HG02798 (cell line): Measurements from ENCODE around the gene ALG12.

Experiments used
- ATAC-seq: cut with Tn5 transposase; IDR thresholded peaks from one replicate; pipeline ENCODE4 v1.9.1; 2021; ENCODE audit warnings: mild to moderate bottlenecking; ENCODE audit not compliant: unreplicated experiment, poor library complexity

Gene ALG12

DNA sequence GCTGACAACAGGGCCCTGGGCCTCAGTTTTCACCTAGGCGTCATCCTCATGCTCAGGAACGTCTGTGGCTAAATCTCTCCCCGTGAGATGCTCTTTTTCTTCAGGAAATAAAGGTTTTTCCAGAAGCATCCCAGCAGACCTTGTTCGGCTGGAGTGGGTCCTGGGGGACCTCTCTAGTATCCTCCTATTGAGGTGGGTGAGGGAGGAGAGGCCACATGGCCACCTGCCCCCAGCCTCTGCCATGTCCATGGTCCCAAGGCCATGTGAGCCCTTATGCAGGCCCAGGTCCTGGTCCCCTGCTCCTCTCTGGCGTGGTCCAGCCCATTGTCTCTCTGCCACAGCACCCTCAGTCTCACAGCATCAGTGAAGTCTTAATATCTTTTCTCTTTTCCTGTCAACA, 22.0 kb downstream of the ALG12 start:
- no peak for ATAC-seq

DNA sequence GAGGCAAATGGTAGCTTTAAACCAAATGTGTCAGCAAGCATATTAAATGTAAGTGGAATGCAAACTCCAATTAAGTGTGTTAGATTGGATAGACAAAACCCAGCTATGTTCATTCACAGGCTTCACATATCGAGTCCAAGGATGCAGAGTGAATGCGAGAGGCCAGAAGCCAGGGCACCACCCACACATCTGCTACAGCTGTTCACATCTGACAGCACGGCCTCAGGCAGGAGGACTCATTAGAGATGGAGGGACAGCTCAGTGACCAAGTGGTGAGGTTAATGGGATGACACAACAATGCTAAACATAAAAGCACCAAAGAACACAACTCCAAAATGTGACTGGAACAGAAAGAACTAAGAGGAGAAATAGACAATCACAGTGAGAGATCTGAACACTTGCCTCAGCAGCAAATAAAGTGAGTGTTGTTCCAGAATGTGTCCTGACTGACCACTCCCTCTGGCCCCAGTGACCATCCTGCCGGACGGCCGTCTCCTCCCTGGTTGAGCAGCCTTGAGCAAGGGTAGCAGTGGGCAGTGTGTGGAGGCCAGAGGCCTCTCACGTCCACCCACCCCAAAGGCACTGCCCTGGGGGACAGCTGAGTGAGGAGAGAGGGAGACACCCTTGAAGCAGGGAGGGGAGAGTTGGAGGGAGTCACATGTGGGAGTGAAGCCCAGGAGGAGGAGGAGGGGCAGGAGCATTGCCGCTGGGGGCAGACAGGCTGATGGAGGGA, 23.8 kb downstream of the ALG12 start:
- ATAC-seq = no peak

DNA sequence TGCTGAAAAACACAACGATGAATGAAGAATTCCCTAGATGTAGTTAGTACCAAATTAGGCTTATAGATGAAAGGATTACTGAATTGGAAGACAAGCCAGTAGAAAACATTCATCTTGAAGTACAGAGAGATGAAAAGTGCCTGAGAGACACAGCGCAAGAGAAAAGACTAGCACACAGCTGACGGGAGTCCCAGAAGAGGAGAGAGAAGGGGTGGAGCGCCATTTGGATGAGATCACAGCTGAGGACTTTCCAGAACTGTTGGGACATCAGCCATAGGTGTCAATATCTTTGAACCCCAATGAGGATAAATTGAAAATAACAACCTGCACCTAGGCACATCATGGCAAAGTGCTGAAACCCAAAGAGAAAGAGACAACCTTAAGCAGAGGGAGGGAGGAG, 25.2 kb downstream of the ALG12 start:
- no peak for ATAC-seq

DNA sequence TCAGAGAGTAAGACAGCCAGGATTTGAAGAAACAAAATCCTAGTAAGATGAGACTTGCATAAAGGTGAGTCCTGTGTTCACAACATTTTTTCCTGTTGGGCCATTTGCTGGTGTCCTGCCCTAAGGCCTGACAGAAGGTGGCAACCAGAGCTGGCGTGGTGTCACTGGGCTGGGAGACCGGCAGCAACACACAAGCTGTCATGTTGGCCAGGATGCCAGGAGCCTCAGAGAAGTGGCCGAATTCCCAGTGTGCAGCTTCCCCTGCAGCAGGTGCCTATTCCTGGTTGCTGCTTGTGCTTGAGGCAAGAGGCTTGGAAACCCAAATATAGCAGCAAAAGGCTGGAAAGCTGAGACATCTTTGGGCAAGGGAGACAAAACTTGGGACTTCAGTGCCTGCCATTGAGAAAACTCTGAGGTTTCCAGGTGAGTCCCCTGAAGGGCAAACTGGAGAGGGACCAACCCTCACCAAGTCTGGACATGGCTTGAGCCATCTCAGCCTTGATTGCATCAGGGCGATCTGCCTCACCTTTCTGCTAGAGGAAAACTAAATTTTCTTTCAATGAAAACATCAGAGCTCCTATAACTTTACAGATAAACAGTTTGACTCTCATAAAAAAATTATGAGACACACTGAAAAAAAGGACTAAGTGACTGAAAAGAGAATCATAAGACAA, 25.9 kb downstream of the ALG12 start:
- ATAC-seq = no peak

DNA sequence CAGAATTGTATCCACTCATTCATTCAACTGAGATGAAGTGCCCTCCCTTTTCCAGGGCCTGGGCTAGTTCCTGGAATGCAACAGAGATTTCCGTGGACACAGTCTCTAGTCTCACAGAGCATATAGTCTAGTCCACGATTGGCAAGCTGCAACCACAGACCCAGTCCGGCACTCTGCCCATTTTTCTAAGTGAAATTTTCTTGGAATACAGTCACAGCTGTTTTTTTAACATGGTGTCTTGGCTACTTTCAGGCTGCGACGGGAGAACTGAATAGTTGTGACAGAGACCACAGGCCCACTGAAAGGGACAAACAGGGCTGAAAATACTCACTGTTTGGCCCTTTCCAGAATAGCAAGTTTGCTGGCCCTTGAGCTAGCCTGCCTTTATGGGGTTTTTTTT, 29.2 kb downstream of the ALG12 start:
- no peak for ATAC-seq

DNA sequence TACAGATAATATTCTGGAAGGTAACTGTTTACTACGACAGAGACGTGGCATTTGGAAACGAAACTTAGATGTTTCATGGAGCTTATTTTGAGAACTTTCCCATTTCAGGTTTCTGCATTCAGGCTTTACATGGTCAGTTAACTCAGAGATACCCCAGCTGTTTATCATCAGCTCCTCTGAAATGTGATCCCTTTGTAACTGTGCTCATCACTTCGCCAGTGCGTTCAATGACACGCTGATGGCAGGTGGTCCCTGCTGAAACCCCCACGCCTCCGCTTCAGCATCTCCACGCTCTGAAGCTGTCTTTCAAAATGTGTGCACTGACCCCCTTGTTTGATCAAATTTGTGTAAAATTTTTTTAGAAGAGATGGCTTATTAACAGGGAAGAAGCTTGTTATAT, 30.5 kb downstream of the ALG12 start:
- no peak for ATAC-seq

DNA sequence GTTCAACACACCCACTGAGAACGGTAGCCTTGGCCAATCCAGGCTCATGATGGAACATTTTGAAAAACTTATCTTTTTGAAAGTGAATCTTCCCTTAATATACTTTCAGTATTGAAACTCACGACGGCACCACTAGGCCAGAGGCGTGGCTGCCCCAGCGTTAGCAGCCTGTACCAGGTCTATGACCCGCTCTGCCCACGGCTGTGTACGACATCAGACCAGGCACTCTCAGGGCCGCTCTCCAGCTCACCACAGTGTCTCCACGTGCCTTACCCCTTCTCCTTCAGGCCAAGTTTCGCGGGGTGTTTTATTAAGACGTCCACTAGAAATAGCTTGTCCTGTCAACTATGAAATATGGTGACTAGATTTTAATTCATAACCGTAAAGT, 31.2 kb downstream of the ALG12 start:
- no peak for ATAC-seq

DNA sequence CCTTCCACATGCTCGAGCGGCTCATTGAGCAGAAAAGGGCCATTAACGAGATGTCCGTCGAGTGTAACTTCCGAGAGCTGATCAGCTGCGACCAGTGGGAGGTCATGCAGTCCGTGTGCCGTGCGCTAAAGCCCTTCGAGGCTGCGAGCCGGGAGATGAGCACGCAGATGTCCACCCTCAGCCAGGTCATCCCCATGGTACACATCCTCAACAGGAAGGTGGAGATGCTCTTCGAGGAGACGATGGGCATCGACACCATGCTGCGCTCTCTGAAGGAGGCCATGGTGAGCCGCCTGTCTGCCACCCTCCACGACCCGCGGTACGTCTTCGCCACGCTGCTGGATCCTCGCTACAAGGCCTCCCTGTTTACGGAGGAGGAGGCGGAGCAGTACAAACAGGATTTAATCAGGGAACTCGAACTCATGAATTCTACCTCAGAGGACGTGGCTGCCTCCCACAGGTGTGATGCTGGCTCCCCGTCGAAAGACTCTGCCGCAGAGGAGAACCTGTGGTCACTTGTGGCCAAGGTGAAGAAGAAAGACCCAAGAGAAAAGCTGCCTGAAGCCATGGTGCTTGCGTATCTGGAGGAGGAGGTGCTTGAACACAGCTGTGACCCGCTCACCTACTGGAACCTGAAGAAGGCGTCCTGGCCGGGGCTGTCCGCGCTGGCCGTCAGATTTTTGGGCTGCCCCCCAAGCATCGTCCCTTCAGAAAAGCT, 31.7 kb downstream of the ALG12 start:
- no peak for ATAC-seq

DNA sequence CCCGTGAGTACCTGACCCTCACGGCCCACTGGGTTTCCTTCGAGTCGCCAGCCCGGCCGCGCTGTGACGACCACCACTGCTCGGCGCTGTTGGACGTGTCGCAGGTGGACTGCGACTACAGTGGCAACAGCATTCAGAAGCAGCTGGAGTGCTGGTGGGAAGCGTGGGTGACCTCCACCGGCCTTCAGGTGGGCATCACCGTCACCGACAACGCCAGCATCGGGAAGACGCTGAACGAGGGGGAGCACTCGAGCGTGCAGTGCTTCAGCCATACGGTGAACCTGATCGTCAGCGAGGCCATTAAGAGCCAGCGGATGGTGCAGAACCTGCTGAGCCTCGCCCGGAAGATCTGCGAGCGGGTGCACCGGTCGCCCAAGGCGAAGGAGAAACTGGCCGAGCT, 32.4 kb downstream of the ALG12 start:
- ATAC-seq = no peak

DNA sequence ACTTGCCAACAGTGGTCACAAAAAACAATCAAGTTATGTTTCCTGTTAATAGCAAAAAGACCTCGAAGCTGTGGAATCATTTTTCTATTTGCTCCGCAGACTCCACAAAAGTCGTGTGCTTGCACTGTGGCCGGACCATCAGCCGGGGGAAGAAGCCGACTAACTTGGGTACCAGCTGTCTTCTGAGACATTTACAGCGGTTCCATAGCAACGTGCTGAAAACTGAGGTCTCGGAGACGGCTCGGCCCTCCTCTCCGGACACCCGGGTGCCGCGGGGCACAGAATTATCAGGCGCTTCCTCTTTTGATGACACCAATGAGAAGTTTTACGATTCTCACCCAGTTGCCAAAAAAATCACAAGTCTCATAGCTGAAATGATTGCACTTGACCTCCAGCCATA, 33.0 kb downstream of the ALG12 start:
- ATAC-seq = no peak

DNA sequence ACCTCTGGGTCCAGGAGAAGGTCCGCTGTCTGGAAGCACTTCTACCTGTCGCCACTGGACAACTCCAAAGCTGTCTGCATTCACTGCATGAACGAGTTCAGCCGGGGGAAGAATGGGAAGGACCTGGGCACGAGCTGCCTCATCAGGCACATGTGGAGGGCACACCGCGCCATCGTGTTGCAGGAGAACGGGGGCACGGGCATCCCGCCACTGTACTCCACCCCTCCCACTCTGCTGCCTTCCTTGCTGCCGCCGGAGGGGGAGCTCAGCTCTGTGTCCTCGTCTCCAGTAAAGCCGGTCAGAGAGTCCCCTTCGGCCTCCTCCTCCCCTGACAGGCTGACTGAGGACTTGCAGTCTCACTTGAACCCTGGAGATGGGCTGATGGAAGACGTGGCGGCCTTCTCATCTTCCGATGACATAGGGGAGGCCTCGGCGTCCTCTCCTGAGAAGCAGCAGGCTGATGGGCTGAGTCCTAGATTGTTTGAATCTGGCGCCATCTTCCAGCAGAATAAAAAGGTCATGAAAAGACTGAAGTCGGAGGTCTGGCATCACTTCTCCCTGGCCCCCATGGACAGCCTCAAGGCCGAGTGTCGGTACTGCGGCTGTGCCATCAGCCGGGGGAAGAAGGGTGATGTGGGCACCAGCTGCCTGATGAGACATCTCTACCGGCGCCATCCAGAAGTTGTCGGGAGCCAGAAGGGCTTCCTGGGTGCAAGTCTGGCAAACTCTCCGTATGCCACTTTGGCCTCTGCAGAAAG, 33.6 kb downstream of the ALG12 start:
- no peak for ATAC-seq

DNA sequence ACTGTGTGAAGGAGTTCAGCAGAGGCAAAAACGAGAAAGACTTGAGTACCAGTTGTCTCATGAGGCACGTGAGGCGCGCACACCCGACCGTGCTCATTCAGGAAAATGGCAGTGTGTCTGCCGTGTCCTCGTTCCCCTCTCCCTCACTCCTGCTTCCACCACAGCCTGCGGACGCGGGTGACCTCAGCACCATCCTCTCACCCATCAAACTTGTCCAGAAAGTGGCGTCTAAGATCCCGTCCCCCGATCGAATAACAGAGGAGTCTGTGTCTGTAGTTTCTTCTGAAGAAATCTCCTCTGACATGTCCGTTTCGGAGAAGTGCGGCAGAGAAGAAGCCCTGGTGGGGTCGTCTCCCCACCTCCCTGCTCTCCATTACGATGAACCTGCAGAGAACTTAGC, 34.2 kb downstream of the ALG12 start:
- ATAC-seq = no peak

DNA sequence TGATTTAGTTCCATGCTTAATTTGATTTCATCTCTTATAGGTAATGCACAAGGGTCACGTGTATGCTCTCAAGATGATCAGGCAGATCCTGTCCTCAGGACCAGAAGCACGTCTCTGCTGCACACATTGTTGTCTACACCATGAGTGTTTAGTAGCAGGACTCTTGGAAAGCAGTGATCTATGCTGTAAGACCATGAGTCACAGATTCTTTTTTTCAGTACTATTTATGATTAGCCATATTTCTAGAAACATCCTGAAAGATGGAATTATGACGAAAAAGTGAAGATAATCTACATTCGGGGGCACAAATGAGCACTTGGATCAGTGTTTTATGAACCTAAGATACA, 35.0 kb downstream of the ALG12 start:
- ATAC-seq = no peak

DNA sequence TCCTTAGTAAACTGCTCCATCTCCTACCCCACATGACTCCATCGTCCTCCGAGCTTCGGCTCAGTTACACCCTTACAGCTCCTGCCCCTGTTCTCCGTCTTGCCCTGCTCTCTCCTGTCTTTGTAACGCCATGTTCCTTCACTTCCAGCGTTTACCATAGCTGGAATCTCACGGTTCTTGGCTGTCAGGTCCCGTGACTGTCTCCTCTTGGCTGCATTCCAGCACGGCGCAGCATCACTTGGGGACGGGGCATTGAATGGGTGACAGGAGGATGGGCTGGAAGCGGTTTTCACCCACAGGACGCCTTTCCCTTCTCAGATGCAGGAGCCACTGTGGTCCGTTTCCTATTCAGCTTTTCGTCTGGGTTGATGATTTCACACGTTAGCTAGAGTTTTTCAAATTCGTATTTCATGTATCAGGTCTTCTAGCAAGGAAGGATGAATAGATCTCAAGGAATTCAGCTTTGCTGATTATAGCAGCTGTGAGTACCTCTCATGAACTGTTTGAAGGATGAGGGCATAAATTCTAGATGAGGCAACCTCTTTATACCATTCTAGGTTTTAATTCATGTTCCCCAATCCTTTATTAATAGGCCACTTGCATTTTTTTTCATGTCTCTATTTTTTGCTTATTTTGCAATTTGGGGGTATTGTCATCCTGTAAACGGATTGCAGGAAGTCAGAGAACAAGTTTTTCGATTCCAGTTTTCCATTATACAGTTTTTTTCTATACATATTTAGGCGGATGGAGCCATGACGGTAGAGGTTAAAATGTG, 35.5 kb downstream of the ALG12 start:
- ATAC-seq = no peak

DNA sequence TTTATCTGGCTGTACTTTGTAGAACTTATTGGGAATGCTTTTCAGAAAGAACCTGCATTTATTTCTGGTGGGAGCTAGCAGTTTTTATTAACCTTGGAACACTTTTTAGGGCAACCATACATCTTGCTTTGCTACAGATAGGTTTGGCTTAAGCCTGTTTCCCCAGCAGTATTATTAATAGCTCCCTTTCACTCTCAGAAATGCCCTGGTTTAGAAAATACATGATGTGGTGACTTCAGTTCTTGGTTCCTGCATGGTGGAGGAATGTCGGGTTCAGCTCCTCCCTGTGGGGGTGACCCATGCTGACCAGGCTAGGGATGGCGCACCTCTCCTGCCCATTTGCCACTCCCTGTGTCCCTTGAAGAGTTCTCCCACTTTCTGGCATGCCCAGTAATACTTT, 36.4 kb downstream of the ALG12 start:
- ATAC-seq = no peak

DNA sequence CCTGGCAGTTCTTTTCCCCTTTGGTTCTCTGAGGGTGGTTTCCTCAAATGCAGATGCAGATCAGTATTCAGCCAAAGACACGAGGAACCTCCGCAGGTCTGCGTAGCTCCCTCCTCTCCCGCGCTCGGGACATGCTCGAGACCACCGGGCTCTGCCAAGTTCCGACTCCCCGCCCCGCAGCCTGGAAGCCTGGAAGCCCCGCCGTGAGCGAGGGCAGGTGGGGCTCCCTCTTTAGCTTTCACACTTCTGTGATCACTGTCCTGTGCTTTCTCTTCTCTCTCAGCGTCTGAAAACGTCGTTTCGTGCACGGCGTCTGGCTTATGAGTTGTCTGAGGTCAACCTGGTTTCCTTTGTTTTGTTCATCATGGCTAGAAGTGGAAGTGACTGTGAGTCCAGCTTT, 38.0 kb downstream of the ALG12 start:
- no peak for ATAC-seq

DNA sequence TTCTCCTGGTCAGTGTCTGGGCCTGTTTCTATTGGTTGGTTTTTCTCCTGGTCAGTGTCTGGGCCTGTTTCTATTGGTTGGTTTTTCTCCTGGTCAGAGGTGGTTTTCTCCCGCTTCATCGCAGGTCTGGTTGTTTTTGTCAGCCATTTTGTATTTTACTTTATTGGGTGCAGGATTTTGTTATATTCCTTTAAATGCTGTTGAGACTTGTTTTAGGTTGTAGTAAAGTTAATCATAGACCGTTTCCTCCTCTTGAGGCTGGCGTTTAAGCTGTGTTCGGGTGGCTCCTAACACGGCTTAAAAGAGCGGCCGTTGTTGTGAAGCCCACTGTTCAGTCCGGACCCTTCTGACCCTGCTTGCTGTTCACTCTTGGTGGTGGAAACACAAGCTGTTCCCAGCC, 38.4 kb downstream of the ALG12 start:
- no peak for ATAC-seq

DNA sequence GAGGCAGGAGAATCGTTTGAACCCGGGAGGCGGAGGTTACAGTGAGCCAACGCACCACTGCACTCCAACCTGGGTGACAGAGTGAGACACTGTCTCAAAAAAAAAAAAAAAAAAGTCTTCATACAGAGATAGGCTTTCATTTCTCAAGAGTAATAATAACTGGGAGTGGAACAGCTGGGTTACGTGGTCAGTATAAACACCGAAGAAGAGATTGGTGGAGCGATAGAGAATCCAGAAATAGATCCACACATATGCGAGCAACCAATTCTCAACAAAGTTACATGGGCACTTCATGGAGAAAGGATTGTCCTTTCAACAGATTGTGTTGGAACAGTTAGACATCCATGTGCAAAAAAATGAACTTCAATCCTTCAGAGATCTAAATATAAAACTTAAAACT, 40.0 kb downstream of the ALG12 start:
- no peak for ATAC-seq

DNA sequence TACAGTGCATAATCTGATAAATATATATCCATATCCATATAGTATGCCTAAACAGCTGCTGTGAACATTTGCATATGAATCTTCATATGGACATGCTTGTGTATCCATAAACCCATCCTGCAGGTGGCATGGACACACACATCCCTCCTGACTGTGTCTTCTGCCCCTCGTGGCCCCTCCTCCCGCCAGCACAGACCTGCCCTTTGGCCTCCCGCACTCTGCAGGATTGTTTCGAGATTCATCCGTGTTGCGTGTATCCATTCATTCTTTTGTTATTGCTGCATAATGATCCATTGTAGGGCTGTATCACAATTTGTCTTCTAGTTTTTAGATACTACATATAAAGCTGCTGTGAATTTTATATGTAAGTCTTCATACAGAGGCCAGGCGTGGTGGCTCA, 40.6 kb downstream of the ALG12 start:
- no peak for ATAC-seq

DNA sequence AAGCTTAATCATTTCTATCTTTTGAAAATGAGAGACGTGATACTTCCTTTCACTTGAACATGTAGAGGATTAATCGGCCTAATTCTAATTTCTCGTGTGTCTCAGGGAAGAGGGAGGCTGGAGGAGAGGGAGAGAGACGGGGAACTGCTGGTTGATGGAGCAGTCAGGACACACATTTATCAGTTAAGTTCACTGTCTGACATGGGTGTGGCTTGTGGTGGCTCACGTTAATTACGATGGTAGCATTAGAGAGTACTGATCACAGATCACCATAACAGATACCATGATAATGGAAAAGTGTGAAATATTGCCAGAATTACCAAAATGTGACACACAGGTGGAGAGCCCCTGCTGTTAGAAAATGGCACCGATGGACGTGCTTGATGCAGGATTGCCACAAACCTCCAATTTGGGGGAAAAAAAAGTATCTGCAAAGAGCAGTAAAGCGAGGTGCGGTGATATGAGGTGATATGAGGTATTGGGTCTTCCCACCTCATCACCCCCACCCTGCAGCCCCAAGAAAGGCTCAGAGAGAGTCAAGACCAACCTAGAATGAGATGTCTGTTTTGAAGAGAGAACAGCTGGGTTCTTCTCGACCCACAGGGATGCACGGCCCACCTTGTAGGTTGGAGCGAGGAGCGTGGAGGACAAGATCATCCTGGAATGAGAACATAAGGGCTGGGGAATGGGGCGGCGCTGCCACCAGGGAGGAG, 44.9 kb downstream of the ALG12 start:
- ATAC-seq = no peak
